ENCODE data around the gene CIPC.

CIPC gene

DNA sequence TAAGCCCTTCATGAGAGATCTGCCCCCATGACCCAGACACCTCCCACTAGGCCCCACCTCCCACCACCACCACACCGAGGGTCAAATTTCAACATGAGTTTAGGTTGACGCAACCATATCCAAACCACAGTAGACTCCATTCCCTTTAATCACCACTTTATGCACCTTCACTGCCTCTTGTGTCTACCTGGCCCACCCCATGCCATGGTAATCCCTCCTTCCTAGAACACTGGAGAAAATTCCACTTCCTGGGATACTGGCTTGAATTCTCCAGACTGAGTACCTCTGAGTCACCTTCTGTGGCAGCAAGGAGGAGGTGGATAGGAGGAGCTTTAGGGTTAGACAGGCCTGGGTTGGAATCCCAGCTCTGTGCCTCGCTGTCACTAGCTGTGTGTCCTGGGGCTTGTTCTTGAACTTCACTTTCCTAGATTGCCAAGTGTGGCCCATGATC, 26.1 kb upstream of the CIPC start:
- no peak for DNase-seq

DNA sequence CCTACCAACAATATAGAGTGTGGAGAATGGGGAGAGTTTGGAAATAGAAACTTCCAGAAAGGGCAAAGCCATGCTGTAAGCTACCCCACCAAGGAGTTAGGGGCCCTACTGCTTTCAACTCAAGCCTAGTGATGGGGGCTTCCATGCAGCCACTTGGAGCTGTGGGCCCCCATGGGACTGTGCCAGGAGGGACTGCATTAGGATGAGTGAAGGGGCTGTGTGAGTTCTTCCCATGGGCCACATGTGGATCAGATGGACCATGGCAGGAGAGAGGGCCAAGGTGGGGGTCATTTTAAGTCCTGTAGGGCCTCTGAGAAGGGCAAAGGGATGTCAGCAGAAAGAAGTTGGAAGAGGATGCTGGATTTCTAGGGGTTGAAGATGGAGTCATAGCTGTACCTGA, 23.1 kb upstream of the CIPC start:
- DNase-seq = no peak

DNA sequence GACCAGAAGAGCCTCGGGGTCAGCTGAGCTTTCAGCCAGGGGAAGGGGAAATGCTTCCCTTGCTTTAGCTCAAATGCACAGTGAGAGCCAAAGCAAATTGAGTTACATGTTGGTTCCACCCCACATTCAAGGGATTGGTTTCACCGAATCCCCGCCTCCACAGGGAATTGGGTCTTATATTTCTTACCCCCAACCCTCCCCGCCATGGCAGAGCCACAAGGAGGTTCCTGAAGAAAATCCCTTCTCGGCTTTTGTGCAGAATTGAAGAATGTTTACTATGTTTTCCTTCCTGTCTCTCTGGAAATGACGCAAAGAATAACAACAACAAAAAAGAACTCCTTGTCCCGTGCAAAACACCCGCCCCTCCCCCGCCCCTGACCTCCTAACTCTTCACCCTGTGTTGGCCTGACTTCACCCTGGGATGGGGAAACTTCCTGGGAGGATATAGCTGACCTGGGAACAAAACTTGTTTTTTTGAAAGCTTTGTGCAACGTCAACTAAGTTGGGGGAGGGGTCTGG, 21.9 kb upstream of the CIPC start:
- DNase-seq = no peak

DNA sequence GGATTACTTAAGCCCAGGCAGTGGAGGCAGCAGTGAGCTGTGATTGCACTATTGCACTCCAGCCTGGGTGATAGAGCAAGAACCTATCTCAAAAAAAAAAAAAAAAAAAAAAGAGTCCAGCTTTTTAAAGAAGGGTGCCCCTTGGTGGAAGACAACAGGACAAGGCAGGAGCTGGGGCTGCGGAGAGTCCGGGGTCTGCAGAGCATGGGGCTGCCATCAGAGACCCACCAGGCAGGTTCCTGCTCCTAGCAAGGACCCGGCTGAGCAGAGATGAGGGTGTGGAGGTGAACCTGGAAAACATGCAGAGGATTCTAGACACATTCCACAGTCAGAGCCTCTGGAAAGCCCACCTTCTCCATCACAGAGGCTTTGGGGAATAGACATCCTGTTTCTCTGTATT, 21.0 kb upstream of the CIPC start:
- DNase-seq = no peak

DNA sequence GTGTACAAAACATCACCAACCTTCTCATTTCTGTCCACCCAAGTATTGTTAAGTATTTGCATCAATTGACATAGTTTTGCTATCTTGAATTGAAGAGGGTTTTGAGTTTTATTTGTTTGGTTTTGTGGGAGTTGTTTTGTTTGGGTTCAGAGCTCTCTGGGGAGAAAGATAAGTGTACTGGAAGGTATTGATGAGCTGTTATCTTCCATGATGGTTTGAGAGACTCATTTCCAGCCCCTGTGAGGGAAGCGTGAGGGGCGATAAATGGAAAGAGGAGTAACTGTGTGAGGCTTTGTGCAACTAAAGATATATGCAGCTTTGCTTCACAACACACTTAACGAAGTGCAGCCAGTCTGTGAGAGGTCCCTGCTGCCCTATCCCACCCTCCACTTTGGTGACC, 15.7 kb upstream of the CIPC start:
- no peak for DNase-seq

DNA sequence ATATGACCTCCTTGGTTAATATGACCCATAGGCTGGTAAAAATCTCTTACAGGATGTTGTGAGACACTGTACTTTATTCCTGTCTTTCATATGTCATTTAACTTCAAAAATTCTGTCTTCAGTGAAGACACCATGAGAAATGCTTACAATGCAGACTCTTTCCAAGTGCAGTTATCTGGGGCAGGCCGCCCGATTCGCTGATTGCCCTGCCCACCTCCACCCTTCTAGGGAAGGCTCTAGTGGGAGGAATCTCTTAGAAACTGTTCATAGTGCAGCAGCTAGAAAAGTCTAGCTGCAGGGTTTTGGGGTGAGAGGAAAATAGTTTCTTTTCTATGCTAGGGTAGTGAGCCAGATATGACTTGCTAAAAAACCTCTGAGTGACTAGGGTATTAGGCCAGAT, 15.0 kb upstream of the CIPC start:
- no peak for DNase-seq

DNA sequence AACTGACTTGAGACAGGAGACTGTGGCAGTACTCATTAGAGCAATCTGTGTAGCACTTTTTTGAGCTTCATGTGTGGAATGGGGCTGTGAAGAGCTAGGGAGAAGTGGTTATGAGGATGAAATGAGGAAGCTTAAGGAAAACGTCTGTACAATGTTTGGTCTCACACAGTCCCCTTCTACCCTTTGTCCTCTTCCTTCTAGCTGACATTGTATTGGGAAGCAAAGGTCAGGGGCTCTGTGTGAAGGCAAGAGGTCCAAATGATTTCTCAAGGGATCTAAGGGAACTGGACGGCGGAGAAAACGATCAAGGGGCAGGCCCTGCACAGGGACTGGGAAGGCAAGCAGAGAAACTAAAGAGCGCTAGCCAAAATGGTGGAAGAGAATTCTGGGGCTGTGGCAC, 13.1 kb upstream of the CIPC start:
- DNase-seq = no peak

DNA sequence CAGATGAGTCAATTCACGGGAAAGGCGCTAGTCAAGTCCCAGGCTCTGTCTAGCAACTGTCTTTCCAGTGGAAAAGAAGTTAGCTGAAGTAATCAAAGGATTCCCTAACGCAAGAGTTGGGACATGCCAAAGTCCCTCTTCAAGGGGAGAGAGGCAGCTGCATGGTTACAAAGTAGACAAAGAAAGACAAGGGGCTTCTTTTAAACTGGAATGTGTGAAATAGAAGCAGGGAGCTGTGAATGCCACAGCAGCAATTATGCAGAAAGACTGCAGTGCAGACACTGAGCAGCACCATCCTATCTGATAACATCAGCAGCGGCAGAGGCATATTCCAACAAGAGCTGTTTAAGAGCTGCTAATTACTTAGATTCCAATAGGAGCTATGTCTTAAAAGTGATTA, 12.5 kb upstream of the CIPC start:
- no peak for DNase-seq

DNA sequence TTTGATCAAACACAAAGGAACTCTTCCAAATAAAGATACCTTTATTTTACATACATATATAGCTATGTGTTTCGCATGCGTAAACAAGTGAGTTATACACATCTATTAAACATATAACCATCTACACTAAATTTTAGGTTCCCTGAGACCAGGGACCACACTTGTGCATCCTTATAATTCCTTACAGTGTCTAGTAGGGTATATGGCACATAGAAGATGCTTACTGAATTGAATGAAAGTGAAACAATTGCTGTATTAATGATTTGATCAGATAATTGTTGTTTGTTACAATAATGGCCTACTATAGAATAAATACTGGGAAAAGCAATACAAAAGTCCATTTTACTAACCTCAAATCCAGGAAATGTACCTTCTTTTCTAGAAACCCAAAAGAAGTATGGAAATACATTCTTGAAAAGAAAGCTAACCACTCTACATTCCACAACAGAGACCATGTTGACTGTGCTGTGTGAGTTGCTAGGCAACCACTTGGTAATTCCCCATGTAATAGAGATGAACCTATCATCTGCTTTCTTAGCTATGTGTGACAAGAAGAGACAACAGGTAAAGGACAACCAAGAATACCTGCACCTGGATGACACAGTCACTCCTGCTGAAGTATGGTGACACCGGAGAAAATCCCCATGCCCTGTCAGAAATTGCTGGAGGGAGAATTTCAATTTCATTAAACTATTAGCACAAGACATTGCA, 11.9 kb upstream of the CIPC start:
- no peak for DNase-seq

DNA sequence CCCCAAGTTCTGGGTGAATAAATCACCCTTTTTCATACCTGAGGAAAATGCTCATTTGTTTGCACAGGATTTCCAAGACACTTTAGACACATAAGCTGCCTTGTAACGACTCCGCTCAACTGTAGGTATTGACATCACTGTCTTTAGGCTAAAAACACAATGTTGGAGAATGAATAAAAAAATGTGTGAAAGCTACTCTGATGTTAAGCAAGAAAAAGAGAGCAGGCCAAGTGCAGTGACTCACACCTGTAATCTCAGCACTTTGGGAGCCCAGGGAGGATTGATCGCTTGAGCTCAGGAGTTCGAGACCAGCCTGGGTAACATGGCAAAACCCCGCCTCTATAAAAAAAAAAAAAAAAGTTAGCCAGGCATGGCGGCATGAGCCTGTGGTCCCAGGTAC, 11.1 kb upstream of the CIPC start:
- DNase-seq = no peak

DNA sequence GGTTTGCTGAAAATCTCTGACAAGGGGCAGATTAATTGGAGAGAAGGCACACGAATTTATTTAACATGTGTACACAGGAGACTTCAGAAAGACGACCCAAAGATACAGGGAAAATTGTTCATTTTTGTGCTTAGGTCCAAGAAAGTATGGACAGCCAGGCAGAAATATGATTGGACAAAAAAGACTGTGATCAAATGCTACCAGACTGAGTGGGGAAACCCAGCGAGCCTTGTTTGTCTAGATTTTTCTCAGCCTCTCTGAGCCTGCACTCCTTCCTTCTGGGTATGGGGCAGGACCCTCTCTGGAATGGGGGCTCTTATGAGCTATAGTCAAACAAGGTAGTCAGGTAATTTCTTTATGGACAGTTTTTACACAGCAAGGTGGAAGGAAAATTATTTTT, 10.4 kb upstream of the CIPC start:
- no peak for DNase-seq

DNA sequence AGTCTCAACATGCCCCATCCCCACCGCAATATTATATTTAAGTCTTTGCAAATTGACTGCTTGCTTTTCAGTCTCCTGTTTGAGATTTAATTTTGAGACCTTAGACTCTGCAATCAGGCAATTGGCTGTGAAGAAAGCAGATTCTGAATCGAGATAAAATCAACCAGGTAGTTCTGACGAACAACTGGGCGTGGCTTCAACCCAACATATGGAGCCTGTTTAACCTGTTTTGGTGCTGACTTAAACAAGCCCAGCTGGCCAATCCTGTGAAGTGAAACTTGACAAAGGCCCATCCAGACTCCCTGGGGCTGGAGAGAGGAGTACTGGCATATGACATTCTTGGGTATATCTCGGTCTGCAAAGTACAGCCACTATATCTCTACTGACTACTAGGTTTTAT, 9.8 kb upstream of the CIPC start:
- DNase-seq = no peak

DNA sequence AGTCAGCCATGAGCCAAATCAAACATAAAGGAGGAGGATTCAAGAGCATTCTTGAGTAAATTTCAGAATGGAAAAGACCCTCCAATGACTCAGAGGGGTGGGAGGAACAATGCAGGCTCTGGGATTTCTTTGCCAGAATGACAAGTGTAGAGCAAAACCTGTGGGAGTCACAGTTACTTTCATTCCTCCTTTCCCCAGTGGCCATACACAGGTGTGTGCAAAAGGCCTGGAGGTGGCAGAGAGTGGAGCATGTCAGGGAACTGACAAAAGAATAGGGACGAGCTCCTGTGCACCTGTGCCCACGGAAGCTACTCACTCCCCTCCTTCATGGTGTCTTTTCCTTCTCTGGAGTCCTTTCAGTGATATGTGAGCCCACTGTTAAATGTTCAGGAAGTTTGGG, 9.4 kb upstream of the CIPC start:
- DNase-seq = no peak

DNA sequence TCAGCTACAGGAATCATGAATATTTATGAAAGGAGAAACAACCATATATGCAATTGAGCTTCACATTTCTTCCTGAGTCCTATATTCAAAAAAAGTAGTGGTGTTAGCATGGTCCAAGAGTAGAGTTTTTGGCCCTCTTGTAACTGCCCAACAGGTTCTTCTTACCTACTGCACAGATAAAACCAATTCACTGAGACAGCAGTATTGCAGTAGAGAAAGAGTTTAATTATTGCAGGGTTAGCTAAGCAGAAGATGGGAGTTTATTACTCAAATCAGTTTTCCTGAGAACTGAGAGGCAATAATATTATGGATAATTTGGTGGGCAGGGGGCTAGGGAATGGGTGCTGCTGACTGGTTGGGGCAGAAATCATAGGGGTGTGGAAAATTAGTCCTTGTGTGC, 6.5 kb upstream of the CIPC start:
- no peak for DNase-seq

DNA sequence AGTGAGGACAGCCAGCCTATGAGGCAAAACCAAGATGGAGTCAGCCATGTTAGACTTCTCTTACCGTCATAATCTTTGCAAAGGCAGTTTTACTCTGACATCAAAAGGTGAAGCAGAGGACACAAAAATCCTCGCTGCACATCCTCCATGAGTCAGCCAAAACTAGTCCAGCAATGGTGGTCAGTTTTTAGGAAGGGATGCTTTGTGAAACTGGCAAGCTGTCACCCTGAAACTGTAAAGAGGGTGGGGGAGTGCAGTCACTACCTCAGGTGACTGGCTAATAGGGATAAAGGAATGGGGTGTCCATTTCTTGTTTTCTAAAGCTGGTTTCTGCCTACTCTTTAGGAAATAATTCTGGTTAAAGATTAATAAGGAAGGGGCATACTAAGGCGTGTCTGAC, 5.4 kb upstream of the CIPC start:
- no peak for DNase-seq

DNA sequence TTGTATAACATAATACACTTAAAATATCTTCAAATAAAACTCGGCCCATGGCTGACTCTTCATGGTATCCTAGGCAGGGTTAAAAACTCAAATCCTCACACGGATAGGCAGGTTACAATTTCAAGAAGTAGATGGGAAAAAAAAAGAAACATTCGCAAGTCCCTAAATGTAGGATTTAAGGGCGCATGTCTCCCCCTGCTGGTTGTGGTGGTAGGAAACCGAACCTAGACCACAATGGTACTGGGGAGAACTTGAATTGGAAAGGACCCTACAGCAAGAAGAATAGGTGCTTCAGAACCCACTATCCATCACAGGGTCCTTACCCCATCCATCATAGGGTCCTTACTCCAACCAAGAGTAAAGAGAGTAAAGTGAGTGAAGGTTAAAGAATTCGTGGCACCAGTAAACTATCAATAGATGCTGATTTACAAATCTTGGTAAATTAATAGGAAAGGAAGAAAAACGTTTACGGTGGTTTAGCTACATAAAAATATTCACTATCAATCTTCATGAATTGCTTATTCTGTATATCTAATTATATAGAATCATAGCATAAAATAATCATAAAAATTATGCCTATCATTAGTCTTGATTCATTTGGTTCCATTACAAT, 3.3 kb upstream of the CIPC start:
- DNase-seq = peak; percentile 72 to 83

DNA sequence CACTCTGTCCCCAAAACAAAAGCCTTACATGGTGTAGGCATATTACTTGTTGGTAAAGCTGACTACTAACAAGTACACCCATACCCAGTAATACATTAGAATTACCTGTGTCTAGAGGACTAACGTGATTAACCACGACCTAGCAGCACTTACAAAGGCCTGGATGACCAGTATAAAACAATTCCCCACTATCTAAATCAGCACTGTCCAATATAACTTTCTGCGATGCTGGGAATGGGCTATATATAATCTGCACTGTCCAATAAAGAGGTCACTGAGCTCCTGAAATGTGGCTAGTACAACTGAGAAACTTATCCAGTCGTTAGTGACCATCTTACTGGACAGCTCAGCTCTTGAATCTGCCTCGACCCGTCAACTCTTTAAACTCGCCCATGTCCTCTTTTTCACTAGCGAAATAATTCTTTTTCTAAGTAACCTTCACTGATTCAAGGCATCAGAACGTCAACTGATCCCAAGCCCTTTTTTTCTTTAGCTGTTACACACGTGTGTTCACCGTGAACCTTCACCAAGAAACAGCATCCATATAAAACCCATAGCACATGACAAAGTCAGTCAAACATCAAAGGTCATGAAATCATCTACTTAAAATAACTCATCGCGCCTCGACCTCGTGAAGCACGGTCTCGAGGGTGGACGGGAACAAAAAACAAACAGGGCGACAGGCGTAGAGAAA, 905 bp upstream of the CIPC start:
- DNase-seq = no peak

DNA sequence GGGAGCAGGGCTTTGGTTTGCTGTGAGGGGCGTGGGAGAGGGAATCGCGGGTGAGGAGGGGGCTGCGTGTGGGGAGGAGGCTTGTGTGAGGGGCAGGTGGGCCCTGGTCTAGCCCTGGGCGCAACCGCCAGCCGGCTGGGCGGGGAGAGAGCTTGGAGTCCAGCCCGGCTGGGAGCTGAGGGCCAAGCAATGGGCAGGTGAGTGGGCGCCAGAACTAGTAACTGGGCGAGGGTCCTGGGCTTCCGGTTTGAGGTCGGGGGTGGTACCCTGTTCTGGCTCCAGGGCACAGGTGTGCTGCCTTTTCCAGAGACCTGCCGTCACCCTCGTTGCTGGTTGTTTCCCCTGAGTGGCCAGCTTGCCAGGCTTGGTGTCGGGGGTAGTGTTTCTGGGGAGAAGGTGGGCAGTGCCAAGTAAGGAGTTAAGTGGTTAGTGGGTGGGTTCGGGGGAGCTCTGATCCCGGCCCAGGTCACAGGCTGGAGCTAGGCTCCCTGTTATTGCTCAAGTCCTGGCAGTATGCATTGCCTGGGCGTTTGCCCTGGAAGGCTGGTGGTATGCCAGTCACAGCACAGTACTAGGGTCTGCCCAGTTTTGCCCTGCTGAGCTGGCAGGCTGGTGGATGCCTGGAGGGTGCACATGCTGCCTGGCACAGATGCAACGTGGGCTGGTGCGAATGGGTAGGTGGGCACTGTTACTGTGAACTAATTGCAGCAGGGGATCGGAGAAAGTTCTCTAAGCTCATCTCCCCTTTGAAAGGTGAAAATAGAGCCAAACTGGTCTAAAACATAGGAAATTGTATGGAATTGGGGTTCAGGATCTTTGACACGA, 683 bp downstream of the CIPC start:
- peak in 1 of 2 donors; percentile 19 for DNase-seq

DNA sequence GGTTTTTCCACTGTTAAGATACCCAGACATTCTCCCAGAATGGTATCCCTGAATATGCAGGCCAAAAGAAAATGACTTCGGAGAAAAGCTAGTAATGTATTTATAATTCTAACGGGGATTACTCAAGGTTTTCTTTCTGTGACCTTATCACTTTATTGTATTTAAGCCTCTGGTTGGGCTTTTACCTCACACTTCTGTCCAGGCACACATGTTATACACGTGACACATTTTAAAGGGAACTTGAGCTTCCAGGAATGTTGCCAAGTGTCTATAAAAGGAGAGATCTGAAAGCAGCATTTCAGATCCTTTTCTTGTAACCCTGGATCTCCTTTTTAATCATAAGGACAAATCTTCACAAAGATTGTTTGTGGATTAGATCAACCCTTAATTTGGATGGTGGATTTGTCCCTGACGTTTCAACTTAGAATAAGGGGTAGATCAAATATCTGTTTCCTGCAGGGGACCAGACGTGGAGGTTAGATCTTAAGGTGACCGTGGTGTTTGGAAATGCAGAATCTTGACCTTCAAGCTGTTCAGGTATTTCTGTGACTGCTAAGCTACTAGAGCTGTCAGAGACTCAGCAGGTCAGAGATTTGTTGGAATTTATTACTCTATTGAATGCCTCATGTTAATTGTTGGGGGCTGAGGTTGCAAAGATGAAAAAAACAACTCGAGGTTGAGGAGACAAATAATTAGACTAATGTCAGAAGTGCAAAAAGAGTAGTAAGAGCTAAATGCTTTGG, 1.5 kb downstream of the CIPC start:
- DNase-seq = no peak

DNA sequence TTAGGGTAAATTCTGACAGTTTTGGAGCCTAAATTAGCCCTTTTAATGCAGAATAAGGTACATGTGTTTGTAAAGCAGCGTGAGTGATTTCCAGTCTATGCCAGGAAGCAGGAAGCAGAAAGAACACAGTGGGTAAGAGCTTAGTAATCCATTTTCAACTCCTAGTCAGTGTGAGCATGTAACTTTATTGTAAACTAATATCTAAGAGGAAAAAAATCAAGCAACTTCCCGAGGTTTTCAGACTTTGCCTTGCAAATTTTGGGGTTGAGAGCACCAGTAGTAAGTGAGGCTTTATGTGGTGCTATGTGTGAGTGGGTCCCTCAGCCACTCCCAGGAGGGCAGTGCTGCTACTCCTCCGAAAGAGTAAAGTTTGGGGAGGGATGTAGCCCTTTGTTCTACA, 2.9 kb downstream of the CIPC start:
- no peak for DNase-seq

DNA sequence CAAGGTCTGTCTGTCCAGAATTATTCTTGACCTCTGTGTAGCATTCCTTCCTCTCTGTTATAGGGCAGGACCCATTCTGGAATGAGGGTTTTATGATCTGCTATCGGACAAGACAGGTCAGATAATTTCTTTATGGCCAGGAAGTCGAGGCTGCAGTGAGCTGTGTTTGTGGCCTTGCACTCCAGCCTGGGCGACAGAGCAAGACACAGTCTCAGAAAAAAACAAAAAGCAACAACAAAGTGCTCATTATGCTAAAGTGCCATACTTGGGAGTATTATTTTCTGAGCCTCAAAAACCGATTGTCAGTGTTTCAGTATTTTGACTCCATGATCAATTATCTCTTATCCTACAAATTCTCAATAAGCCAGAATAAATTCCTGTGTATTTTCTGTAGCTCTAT, 4.1 kb downstream of the CIPC start:
- DNase-seq = no peak

DNA sequence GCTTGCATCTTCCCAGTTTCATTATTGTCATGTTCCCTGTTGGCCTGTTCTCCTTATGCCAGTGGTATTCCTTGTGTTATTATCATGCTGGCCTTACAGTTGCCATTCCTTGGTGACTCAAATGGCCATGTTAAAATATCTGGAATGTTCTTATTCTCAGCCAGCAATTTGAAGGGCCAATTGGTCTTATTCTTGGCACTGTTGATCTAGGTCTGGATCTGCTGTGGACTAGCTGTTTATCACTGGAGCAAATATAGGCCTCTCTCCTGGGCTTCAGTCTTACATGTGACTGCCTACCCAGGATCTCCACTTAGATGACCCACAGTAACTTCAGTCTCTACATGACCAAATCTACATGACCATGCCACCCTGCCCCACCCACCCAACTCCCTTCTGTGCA, 5.4 kb downstream of the CIPC start:
- DNase-seq = no peak

DNA sequence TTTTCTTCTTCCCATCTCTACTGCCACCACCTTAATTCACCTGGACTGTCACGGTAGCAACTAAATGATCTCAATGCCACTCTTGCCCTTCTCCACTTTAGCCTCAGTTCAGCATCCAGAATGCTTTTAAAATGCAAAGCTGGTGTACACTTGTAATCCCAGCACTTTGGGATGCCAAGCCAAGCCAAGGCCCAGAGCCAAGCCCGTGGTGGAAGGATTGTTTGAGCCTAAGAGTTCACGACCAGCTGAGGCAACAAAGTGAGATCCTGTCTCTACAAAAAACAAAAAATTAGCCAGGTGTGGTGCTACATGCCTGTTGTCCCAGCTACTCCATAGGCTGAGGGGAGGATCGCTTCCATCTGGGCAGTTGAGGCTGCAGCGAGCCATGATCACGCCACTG, 5.9 kb downstream of the CIPC start:
- DNase-seq = no peak
